Heart right ventricle (tissue), 16 donors: ENCODE results near the gene ACADS. TPM values are rescaled to one million over a fixed set of nuclear protein-coding genes. Genes with fewer than 3 reads are reported as not detected.

Experiments
- ATAC-seq, 8 donors: fragments of 200-7000 bp; cut with Tn5 transposase; one replicate each; pipeline ENCODE4 v1.9.1; 2020; ENCODE audit warnings: mild to moderate bottlenecking in 8 of 8, moderate library complexity in 8 of 8, moderate number of reproducible peaks in 1 of 8
- DNase-seq, 2 donors: peaks; one replicate each; pipeline ENCODE4 v3.0.0-alpha.2; 2020
- H3K27ac ChIP-seq, 10 donors: fragments of 200-600 bp; sonication (generic) in 2 of 10; one replicate each; pipeline versions ENCODE4 v1.5.0 to v1.8.0; 2020 to 2022; ENCODE audit warnings: mild to moderate bottlenecking in 3 of 10
- H3K27me3 ChIP-seq, 7 donors: fragments of 200-600 bp; one replicate each; pipeline ENCODE4 v1.8.0; 2021 to 2022; ENCODE audit warnings: mild to moderate bottlenecking in 2 of 7
- H3K36me3 ChIP-seq, 9 donors: fragments of 200-600 bp; sonication (generic) in 1 of 9; one replicate each; pipeline versions ENCODE4 v1.5.0 to v1.8.0; 2020 to 2022; ENCODE audit warnings: mild to moderate bottlenecking in 2 of 9
- H3K4me1 ChIP-seq, 9 donors: fragments of 200-600 bp; sonication (generic) in 1 of 9; one replicate each; pipeline versions ENCODE4 v1.5.0 to v1.8.0; 2020 to 2022; ENCODE audit warnings: mild to moderate bottlenecking in 4 of 9
- H3K4me3 ChIP-seq, 10 donors: fragments of 200-600 bp; sonication (generic) in 2 of 10; one replicate each; pipeline versions ENCODE4 v1.5.0 to v1.8.0; 2020 to 2022; ENCODE audit warnings: mild to moderate bottlenecking in 7 of 10, moderate library complexity in 2 of 10
- H3K9me3 ChIP-seq, 11 donors: fragments of 200-600 bp in 10 of 11; sonication (generic) in 2 of 11; one replicate each; pipeline versions ENCODE4 v1.5.0 to v1.8.0; 2013 to 2022; ENCODE audit warnings: mild to moderate bottlenecking in 2 of 11, control low read depth in 1 of 11, moderate library complexity in 1 of 11
- WGBS, 2 donors: extraction: QIAGEN DNeasy Blood & Tissue Kit; methylation state at CpG; one replicate each; pipeline ENCODE4 v1.1.7; 2013; ENCODE audit warnings: inconsistent platforms in 1 of 2; 5-methylcytosine and 5-hydroxymethylcytosine counted together
- intact Hi-C, 10 donors: fragments of 100-400 bp; cut with DNase I; formaldehyde crosslinking; loops; one replicate each; pipeline versions ENCODE4 v1.11.1 to v1.14.2; 2022
- polyA plus RNA-seq, 2 donors: library from polyadenylated mRNA; stranded (reverse); fragments of 200-250 nt; gene quantifications; one replicate each; pipeline ENCODE4 v1.2.3, GENCODE V29; 2013
- total RNA-seq, 10 donors: library from RNA; stranded (reverse); fragmentation: NEBNext Ultra II Directional in 3 of 10; extraction: Animal tissue kit (Norgen Biotek cat#: 25700) in 3 of 10; gene quantifications; one replicate each; pipeline versions ENCODE4 v1.2.1 to v1.2.4, GENCODE V29; 2021 to 2023
- TF ChIP-seq, protein P1 (sequence below), 9 donors: fragments of 200-600 bp; sonication (generic) in 2 of 9; IDR thresholded peaks; one replicate each; pipeline versions ENCODE4 v1.5.0 to v1.8.0; 2021 to 2022; ENCODE audit warnings: antibody characterized with exemption in 9 of 9, mild to moderate bottlenecking in 5 of 9, moderate library complexity in 1 of 9
- donor health status: Arrhythmogenic right ventricular cardiomyopathy.
- donor health status: ischemic (EF 13 %, LVEDD 7.1; RV severe dilation, severe dysfunction).
- donor health status: healthy with polysubstance abuse.
- donor health status: DM: no; HTN: yes; CAD: no.
- donor health status: DM: no; HTN: no; CAD: no.
- donor health status: ischemic (EF 25% LVEDD 6.9; RV normal size, moderate dysfunction).
- donor health status: ischemic (EF 25% LVEDD 5.7; RV mildly dilated, moderate dysfunction).
- donor health status: healthy.
- donor health status: DM: yes; HTN: yes; CAD: no.
- donor health status: Ischemic cardiomyopathy.
- donor health status: ischemic (EF 35%, LVEDD 5.7; RV mildly dilated, moderate dysfunction).
- donor health status: nonischemic (EF 11% LVEDD 7.7; RV severe dilation, severe dysfunction).
- donor health status: DM: yes; HTN: yes; CAD: no.
- donor health status: PGD.
- donor health status: ischemic (EF 29% LVEDD 5.4; RV normal size, mild dysfunction).
- donor health status: nonischemic (EF 23%, LVEDD 6.1; RV moderate dilation, normal function).

Gene ACADS
- total and polyA plus RNA-seq, 12 donors = 64.4 to 119 (median 77.3) TPM

DNA sequence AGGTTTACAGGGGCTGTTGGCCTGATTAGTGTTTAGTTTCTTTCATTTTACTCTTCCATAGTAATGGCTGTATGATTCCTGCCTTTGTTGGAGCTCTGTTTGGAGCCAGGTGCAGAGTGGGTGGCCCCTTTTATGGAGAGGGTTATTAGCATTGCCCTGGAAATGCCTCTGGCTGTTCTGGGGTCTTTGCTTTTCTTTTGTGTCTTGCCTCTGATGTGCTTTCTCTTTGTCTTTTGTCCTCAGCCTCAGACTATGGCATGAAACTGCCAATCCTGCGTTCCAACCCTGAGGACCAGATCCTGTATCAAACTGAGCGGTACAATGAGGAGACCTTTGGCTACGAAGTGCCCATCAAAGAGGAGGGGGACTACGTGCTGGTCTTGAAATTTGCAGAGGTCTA is 31.8 kb upstream of the ACADS start:
- H3K36me3 ChIP-seq = peaks cover 0 to 63% (median 43%) of the 10 kb centered on the region in 9 donors

DNA sequence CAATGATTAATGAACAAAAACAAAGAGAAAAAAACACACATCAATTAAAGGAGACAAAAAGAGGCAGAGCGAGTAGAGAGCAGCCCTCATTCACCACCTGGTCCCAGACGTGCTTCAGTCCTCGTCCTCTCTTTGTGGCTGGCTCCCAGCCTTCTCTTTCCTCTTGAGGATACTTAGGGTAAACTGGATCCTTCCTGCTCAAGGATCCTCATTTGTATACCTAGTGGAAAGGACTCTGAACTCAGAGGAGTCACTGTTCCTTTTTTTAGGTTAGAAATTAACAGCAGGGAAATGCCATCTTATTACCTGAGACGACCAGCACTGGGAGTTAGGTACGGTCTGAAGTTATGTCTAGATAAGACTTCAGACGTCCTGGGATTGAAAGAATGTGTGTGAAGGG is 29.0 kb upstream of the ACADS start:
- H3K4me1 ChIP-seq = peaks cover 22 to 96% (median 76%) of the 10 kb centered on the region in 9 donors
- TF ChIP-seq, protein P1, sequence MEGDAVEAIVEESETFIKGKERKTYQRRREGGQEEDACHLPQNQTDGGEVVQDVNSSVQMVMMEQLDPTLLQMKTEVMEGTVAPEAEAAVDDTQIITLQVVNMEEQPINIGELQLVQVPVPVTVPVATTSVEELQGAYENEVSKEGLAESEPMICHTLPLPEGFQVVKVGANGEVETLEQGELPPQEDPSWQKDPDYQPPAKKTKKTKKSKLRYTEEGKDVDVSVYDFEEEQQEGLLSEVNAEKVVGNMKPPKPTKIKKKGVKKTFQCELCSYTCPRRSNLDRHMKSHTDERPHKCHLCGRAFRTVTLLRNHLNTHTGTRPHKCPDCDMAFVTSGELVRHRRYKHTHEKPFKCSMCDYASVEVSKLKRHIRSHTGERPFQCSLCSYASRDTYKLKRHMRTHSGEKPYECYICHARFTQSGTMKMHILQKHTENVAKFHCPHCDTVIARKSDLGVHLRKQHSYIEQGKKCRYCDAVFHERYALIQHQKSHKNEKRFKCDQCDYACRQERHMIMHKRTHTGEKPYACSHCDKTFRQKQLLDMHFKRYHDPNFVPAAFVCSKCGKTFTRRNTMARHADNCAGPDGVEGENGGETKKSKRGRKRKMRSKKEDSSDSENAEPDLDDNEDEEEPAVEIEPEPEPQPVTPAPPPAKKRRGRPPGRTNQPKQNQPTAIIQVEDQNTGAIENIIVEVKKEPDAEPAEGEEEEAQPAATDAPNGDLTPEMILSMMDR (IDR thresholded peaks at IDR 0.05) = no peak
- H3K36me3 ChIP-seq = peaks cover 0 to 90% (median 49%) of the 10 kb centered on the region in 9 donors
- H3K27me3 ChIP-seq = no peaks in the 10 kb centered on the region
- no peak overlapping the region for H3K4me3 ChIP-seq
- peak overlapping the region in 7 of 10 donors; percentile 54 to 92 (median 84) for H3K27ac ChIP-seq
- no peak for DNase-seq
- 69 to 83% methylated on average over 6 of the region's 6 CpGs for WGBS, 2 donors
- ATAC-seq = no peak
- intact Hi-C loops = no loop called here
- no peaks in the 10 kb centered on the region for H3K9me3 ChIP-seq

More for the DNA sequence above, 31.8 kb upstream of the ACADS start:
- no peak overlapping the region for H3K4me3 ChIP-seq
- H3K9me3 ChIP-seq = no peaks in the 10 kb centered on the region
- ATAC-seq (no peak), DNase-seq (no peak)
- H3K4me1 ChIP-seq = peaks cover 20 to 96% (median 74%) of the 10 kb centered on the region in 9 donors
- intact Hi-C loops = loop anchor here in 1 of 10 donors (2.0 kb wide), 1 partner anchor 19 kb away; no protein-coding TSS in a partner anchor
- peak overlapping the region in 5 of 10 donors; percentile 15 to 90 (median 25) for H3K27ac ChIP-seq
- TF ChIP-seq, protein P1 (IDR thresholded peaks at IDR 0.05) = no peak
- WGBS, 2 donors = 90% methylated on average over 4 of the region's 4 CpGs
- H3K27me3 ChIP-seq = no peaks in the 10 kb centered on the region

DNA sequence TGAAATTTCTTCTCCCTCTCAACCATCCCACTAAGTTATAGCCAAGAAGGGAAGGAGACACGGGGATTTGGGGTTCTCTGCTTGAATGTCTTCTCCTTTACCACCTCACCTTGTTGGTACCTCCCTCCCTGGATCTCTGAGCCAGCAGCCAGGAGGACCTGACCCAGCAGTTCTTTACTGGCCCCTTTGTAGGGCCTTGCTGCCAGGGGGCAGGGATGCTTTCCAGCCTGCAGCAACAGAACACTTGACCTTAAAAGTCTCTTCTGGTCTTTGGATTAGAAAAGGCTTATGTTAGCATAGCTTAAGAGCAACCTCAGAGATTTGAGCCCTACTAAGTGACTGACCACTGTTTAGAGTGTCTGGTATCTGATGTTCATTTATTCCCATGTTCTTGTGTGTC is 28.3 kb upstream of the ACADS start:
- TF ChIP-seq, protein P1 (IDR thresholded peaks at IDR 0.05) = no peak
- Histone ChIP-seq H3K9me3 (no peaks in the 10 kb centered on the region), H3K27ac (peak overlapping the region; percentile 40 to 92 (median 84)), H3K36me3 (peaks cover 0 to 98% (median 53%) of the 10 kb centered on the region in 9 donors), H3K4me3 (no peak overlapping the region), H3K27me3 (no peaks in the 10 kb centered on the region), H3K4me1 (peaks cover 22 to 96% (median 75%) of the 10 kb centered on the region in 9 donors)
- intact Hi-C loops = no loop called here
- ATAC-seq (no peak), DNase-seq (no peak)
- 88 to 96% methylated on average over 1 of the region's 1 CpG for WGBS, 2 donors

DNA sequence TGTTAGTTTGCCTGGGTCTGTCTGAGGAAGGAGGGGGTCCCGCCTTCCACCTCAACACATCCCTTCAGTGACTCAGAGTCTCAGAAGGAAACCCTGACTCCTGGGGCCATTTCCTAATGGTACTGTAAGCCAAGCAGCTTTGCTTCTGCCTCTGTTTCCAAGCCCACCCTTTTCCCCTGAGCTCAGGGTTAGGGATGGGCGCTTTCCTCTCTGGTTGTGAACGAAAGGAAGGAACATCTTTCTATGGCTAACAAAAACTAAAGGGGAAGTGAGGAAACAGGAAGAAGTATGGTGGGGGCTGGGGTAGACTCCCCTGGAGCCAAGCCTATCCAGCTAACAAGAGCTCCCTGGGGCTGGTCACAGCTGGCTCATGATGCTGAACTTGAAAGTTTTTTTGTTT is 27.0 kb upstream of the ACADS start:
- 72% methylated on average over 3 of the region's 3 CpGs for WGBS, 2 donors
- no peaks in the 10 kb centered on the region for H3K27me3 ChIP-seq
- H3K4me1 ChIP-seq = peaks cover 24 to 96% (median 76%) of the 10 kb centered on the region in 9 donors
- TF ChIP-seq, protein P1 (IDR thresholded peaks at IDR 0.05) = no peak
- ATAC-seq (peak; percentile 49 to 91 (median 76)), DNase-seq (peak in 1 of 2 donors; percentile 45)
- peaks cover 0 to 99% (median 47%) of the 10 kb centered on the region in 9 donors for H3K36me3 ChIP-seq
- H3K9me3 ChIP-seq = no peaks in the 10 kb centered on the region
- intact Hi-C loops = loop anchor here in 1 of 10 donors (1.0 kb wide), 1 partner anchor 20 kb away; no protein-coding TSS in a partner anchor
- peak overlapping the region; percentile 54 to 92 (median 84) for H3K27ac ChIP-seq
- H3K4me3 ChIP-seq = no peak overlapping the region
